Muscle of leg (tissue), 11 donors: ENCODE data around the gene ADGRD1. TPM values are rescaled to one million over a fixed set of nuclear protein-coding genes. Genes with fewer than 3 reads are reported as not detected.
A peak's percentile ranks its signal among the peaks of the same experiment; 100 is the strongest.

ENCODE experiments used
- DNase-seq: peaks from one replicate; pipeline ENCODE4 v3.0.0; 2013
- H3K27ac ChIP-seq: one replicate; pipeline ENCODE4 v1.5.1; 2013; ENCODE audit warnings: mild to moderate bottlenecking, low read length, control low read depth
- H3K27me3 ChIP-seq: one replicate; pipeline ENCODE4 v1.6.1; 2013; ENCODE audit warnings: low read length; ENCODE audit not compliant: control insufficient read depth, insufficient read depth
- H3K36me3 ChIP-seq: one replicate; pipeline ENCODE4 v1.6.1; 2013; ENCODE audit warnings: low read length; ENCODE audit not compliant: control insufficient read depth, insufficient read depth
- H3K4me1 ChIP-seq: one replicate; pipeline ENCODE4 v1.6.1; 2013; ENCODE audit warnings: low read length; ENCODE audit not compliant: control insufficient read depth, insufficient read depth
- H3K4me3 ChIP-seq: one replicate; pipeline ENCODE4 v1.5.1; 2013; ENCODE audit warnings: low read length, control low read depth
- H3K9me3 ChIP-seq: replicated peaks from 2 replicates; pipeline ENCODE4 v1.6.1; 2013; ENCODE audit warnings: low read depth, low read length; ENCODE audit not compliant: control insufficient read depth
- WGBS: methylation state at CpG from one replicate; pipeline ENCODE4 v1.1.5; 2013; ENCODE audit warnings: missing lambda C conversion rate; ENCODE audit not compliant: insufficient coverage; 5-methylcytosine and 5-hydroxymethylcytosine counted together
- polyA plus RNA-seq, 8 donors: library from polyadenylated mRNA; unstranded; fragments of 120-200 nt; gene quantifications; one replicate each; pipeline versions ENCODE4 v1.2.1 to v1.2.3, GENCODE V29; 2013; ENCODE audit warnings: inconsistent platforms in 1 of 8, low replicate concordance in 1 of 8; ENCODE audit not compliant: insufficient read length in 8 of 8, insufficient read depth in 1 of 8
- total RNA-seq: library from RNA; stranded (reverse); fragments of 120-200 nt; gene quantifications from one replicate; pipeline ENCODE4 v1.2.4, GENCODE V29; 2013

The ADGRD1 gene
- total and polyA plus RNA-seq, 9 donors, result 4.9 to 14.7 (median 10.6) TPM

DNA sequence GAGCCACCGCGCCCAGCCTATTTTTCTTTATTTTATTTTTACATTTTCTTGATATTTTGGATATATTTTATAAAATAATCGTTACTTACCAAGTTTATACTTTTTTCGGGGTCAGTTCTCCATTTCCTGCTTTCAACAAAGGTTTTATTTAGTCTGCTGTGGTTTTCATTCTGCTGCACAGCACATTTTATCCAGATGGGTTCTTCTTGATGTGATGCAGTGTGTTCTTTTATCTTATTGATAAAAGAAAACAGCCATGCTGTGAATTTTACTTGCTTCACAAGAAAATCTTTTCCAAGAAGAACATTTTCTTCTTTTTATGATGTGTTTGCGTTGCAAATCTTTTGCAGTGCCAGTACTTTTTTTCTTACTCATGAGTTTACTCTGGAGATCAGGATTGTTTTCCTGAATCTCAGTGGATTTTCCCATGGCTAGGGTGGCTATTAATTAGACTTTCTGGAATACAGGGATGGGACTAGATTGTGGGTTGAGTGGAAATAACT, 192.5 kb downstream of the ADGRD1 start:
- no peaks in the 10 kb centered on the region for H3K36me3 ChIP-seq
- H3K9me3 ChIP-seq, result no peaks in the 10 kb centered on the region
- no peak overlapping the region for H3K27ac ChIP-seq
- H3K4me3 ChIP-seq, result no peak overlapping the region
- DNase-seq, result no peak
- no peaks in the 10 kb centered on the region for H3K27me3 ChIP-seq
- H3K4me1 ChIP-seq, result no peaks in the 10 kb centered on the region
- no CpG with 5 or more reads among the region's 5 CpGs for WGBS

- Histone ChIP-seq H3K9me3 (no peaks in the 10 kb centered on the region), H3K4me1 (no peaks in the 10 kb centered on the region), H3K4me3 (no peak overlapping the region), H3K36me3 (no peaks in the 10 kb centered on the region), H3K27ac (no peak overlapping the region), H3K27me3 (no peaks in the 10 kb centered on the region)
- no peak for DNase-seq
- no CpG with 5 or more reads among the region's 1 CpG for WGBS
Observed at GRCh38 chr12:131147293-131147692, 193.6 kb downstream of the ADGRD1 start.

DNA sequence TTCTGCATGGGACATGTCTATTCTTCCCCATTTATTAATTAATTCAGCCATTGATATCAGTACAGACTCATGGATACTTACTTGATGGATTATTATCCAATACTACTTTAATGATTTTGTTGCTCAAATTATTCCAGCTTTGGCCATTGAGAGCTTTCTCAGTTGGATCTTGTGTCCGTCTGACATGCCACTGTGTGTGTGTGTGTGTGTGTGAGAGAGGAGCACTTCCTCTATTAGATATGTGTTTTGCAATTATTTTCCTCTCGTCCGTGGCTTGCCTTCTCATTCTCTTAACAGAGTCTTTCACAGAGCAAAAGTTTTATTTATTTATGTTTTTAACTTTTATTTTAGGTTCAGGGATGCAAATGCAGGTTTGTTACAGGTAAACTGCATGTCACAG, 194.2 kb downstream of the ADGRD1 start:
- Histone ChIP-seq H3K36me3 (no peaks in the 10 kb centered on the region), H3K9me3 (no peaks in the 10 kb centered on the region), H3K4me1 (no peaks in the 10 kb centered on the region), H3K27me3 (no peaks in the 10 kb centered on the region), H3K4me3 (no peak overlapping the region), H3K27ac (no peak overlapping the region)
- no CpG with 5 or more reads among the region's 3 CpGs for WGBS
- peak; percentile 58 for DNase-seq

DNA sequence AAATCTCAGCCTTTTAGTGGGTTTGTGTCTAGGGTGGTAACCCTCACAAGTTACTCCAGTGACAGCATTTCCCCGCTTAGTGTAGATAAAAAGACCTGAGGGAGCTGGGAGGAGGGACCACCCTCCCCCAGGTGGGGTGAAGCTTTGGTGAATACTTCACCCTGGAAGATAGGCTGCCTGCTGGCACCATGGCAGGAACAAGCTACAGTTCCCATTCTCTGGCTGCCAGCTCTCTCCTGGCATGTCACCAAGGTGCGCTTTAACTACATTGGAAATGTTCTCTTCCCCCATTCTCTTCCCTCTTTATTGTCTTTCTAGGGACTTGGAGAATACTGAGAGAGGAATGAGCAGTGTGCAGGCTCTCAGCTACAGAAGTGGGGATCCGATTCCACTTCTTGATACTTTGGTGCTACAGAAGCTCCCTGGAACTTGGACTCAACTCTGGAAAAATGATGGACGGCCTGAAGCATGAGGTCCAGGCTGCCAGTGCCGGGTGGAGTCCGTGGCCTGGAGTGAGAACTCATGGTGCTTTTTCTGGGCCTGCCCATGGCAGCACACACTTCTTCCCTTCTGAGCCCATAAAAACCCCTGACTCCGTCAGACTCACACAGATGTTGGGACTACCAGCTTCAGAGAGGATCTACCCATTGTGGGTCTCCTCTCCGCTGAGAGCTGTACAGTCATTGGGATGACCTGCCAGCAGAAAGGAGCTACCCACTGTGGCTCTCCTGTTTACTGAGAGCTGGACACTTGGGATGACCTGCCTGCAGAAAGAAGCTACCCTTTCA, 198.0 kb downstream of the ADGRD1 start:
- WGBS, result 89% methylated on average over 5 of the region's 8 CpGs
- H3K27ac ChIP-seq, result no peak overlapping the region
- no peaks in the 10 kb centered on the region for H3K36me3 ChIP-seq
- H3K4me1 ChIP-seq, result no peaks in the 10 kb centered on the region
- H3K27me3 ChIP-seq, result peaks cover 3% of the 10 kb centered on the region
- DNase-seq, result no peak
- no peaks in the 10 kb centered on the region for H3K9me3 ChIP-seq
- H3K4me3 ChIP-seq, result no peak overlapping the region

GRCh38 chr12:131152587-131152986, 198.9 kb downstream of the ADGRD1 start:
- no peak overlapping the region for H3K27ac ChIP-seq
- H3K27me3 ChIP-seq, result peaks cover 3% of the 10 kb centered on the region
- H3K36me3 ChIP-seq, result no peaks in the 10 kb centered on the region
- WGBS, result 45% methylated on average over 5 of the region's 5 CpGs
- no peak overlapping the region for H3K4me3 ChIP-seq
- no peaks in the 10 kb centered on the region for H3K9me3 ChIP-seq
- no peak for DNase-seq
- H3K4me1 ChIP-seq, result no peaks in the 10 kb centered on the region

GRCh38 chr12:131153016-131153415, 199.3 kb downstream of the ADGRD1 start:
- Histone ChIP-seq H3K36me3 (no peaks in the 10 kb centered on the region), H3K4me1 (no peaks in the 10 kb centered on the region), H3K27me3 (peaks cover 3% of the 10 kb centered on the region), H3K4me3 (no peak overlapping the region), H3K27ac (no peak overlapping the region), H3K9me3 (no peaks in the 10 kb centered on the region)
- 60% methylated on average over 1 of the region's 5 CpGs for WGBS
- no peak for DNase-seq

GRCh38 chr12:131153956-131154355, 200.2 kb downstream of the ADGRD1 start:
- DNase-seq, result no peak
- WGBS, result 67% methylated on average over 5 of the region's 5 CpGs
- H3K4me3 ChIP-seq, result no peak overlapping the region
- peaks cover 3% of the 10 kb centered on the region for H3K27me3 ChIP-seq
- H3K36me3 ChIP-seq, result no peaks in the 10 kb centered on the region
- H3K4me1 ChIP-seq, result no peaks in the 10 kb centered on the region
- no peak overlapping the region for H3K27ac ChIP-seq
- no peaks in the 10 kb centered on the region for H3K9me3 ChIP-seq

DNA sequence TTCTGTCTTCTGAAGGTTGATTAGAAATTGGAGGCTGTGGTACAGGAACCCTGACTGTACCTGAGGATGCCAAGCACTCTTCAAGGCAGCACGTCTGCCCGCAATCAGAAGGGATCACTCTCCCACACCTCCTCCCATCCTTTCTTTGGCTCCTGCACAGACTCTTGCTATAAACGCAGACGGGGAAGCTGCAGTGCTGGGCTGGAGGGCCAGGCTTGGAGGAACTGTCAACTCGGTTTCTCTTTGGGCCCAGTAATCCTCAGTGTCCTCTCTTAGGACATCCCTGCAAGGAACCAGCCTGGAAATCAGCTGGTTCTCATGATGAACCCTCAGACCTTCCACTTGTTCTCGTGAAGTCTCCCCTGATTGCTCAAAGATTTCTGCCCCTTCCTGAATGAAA, 201.4 kb downstream of the ADGRD1 start:
- no peak overlapping the region for H3K27ac ChIP-seq
- no peaks in the 10 kb centered on the region for H3K4me1 ChIP-seq
- no peak for DNase-seq
- H3K4me3 ChIP-seq, result no peak overlapping the region
- H3K36me3 ChIP-seq, result no peaks in the 10 kb centered on the region
- H3K9me3 ChIP-seq, result no peaks in the 10 kb centered on the region
- H3K27me3 ChIP-seq, result peaks cover 3% of the 10 kb centered on the region
- 57% methylated on average over 6 of the region's 6 CpGs for WGBS

- Histone ChIP-seq H3K9me3 (no peaks in the 10 kb centered on the region), H3K4me3 (no peak overlapping the region), H3K4me1 (no peaks in the 10 kb centered on the region), H3K36me3 (no peaks in the 10 kb centered on the region), H3K27ac (no peak overlapping the region), H3K27me3 (peaks cover 6% of the 10 kb centered on the region)
- WGBS, result 72% methylated on average over 3 of the region's 4 CpGs
- no peak for DNase-seq
Observed at GRCh38 chr12:131157743-131158142, 204.0 kb downstream of the ADGRD1 start.

DNA sequence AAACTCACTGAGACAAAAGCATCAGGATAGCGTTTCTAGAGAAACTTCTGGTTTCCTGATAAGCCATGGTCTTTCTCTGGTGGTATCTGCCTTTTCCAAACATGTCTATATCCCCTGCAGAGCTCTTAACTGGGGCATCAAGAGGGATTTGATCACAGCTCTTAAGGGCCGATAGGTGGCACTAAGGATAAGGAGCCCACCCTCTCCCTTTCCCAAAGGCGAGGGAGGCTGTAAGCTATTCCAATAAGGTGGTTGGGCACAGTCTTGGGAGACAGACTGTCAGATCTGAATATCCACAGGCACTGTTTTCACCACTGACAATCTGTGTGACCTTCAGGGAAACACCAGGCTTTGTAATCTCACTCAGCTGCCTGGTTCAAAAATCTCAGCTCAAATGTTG, 206.0 kb downstream of the ADGRD1 start:
- peaks cover 13% of the 10 kb centered on the region for H3K27me3 ChIP-seq
- no peaks in the 10 kb centered on the region for H3K4me1 ChIP-seq
- no peaks in the 10 kb centered on the region for H3K36me3 ChIP-seq
- no peak overlapping the region for H3K4me3 ChIP-seq
- no peak overlapping the region for H3K27ac ChIP-seq
- no peaks in the 10 kb centered on the region for H3K9me3 ChIP-seq
- no peak for DNase-seq
- WGBS, result 33% methylated on average over 1 of the region's 3 CpGs
